COR-L47 (cell line): ENCODE results near the gene ADAMTS16.
"Not testable (repeated sequence)": the region's sequence is repeated elsewhere in the genome, so short reads cannot be mapped to it uniquely, and the experiment has no call there.

Experiments used
- DNase-seq: peaks from one replicate; lab custom pipeline; 2025; lab: John Stamatoyannopoulos, UW

The ADAMTS16 gene, protein sequence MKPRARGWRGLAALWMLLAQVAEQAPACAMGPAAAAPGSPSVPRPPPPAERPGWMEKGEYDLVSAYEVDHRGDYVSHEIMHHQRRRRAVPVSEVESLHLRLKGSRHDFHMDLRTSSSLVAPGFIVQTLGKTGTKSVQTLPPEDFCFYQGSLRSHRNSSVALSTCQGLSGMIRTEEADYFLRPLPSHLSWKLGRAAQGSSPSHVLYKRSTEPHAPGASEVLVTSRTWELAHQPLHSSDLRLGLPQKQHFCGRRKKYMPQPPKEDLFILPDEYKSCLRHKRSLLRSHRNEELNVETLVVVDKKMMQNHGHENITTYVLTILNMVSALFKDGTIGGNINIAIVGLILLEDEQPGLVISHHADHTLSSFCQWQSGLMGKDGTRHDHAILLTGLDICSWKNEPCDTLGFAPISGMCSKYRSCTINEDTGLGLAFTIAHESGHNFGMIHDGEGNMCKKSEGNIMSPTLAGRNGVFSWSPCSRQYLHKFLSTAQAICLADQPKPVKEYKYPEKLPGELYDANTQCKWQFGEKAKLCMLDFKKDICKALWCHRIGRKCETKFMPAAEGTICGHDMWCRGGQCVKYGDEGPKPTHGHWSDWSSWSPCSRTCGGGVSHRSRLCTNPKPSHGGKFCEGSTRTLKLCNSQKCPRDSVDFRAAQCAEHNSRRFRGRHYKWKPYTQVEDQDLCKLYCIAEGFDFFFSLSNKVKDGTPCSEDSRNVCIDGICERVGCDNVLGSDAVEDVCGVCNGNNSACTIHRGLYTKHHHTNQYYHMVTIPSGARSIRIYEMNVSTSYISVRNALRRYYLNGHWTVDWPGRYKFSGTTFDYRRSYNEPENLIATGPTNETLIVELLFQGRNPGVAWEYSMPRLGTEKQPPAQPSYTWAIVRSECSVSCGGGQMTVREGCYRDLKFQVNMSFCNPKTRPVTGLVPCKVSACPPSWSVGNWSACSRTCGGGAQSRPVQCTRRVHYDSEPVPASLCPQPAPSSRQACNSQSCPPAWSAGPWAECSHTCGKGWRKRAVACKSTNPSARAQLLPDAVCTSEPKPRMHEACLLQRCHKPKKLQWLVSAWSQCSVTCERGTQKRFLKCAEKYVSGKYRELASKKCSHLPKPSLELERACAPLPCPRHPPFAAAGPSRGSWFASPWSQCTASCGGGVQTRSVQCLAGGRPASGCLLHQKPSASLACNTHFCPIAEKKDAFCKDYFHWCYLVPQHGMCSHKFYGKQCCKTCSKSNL

DNA sequence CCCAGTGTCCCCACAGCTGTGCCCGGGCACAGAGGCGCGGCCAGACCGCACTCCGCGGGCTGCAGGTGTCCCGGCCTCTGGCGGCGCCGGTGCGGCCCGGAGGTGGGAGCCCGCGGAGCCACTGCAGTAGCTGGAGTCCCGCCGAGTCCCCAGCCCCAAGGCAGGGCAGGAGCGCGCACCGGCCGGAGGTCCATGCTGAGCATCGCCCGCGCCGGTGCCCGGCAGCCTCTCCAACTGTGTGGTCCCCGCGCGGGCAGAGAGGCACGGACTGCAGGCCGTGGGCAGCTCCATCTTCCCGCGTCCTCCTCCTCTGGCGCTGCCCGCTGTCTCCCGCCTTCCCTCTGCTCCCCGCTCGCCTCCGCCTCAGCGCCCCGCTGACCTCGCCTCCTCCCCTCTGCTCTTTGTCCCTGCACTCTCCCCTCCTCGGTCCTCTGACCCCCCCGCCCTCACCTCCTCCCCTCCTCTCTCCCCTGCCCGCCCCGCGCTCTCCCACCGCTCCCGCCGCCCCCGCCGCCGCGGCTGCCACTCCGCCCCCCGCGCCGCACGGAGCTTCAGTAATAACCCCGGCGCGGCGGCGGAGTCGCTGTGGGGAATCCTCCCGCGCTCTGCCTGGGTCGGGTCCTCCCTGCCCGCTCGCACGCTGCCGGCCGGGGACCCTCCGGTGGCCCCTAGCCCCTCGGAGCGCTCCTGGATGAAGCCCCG is at the start of gene ADAMTS16:
TSS of gene ADAMTS16 (plus strand) at position 554 of the 702 bp plus-strand sequence. CDS start at position 692, 138 bp downstream.
- no peak for DNase-seq

GRCh38 chr5:5092149-5092548 is 48.0 kb upstream of the ADAMTS16 start:
- no peak for DNase-seq

GRCh38 chr5:5100635-5101034 is 39.5 kb upstream of the ADAMTS16 start:
- DNase-seq = no peak

DNA sequence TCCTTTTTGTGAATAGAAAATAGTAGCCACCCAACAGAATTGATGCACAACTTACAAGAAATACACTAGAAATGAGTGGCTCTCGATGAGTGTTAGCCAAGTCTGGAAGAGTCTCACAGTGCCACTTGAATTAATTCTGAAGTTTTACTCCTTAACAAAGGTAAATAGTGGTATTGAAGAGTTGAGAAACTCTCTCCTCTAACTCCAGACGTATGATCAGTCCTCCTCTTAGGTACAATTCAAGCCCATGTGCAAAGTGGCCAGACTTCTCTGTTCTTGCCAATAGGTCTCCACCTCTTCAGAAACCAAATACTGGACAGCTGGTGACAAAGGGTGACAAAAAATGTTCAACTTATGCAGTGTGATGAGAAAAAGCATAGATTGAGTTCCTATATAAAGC is 38.5 kb upstream of the ADAMTS16 start:
- no peak for DNase-seq

DNA sequence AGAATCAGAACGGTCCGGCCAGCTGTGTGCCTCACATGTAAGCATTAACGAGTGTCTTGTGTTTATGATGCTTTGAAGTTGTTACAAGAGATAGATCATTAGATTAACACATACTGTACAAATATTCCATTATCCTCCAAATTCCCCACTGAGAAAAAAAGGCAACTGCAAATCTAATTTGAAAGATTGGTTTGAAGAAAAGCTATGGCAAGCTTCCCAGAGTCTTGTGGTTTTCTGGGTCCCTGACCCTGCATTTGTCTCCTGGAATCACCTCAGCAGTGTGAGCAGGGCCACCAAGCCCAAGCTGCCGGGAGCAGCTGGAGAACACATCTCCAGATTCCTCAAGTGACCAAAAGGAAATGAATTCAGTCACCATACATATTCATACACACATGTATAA is 36.9 kb upstream of the ADAMTS16 start:
- DNase-seq = no peak

DNA sequence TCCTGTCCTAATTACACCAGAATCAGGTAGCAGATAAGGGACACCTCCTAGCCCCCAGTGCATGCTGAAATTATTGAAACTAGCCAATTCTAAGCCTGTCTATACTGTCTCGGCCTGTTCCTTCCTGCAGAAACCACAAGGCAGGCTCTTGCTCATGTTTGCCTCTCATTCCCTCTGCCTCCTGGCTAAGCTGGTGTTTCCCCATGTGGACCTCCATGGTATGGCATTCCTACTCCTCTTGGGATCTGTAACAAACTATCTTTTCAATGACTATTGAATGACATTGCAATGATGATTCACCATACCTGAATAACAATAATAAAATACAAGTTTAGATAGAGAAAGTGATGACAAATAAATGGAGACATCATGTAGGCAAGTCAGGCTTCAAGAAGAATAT is 35.6 kb upstream of the ADAMTS16 start:
- DNase-seq = no peak

- no peak for DNase-seq
These were observed 34.6 kb upstream of the ADAMTS16 start for GRCh38 chr5:5105531-5105930.

DNA sequence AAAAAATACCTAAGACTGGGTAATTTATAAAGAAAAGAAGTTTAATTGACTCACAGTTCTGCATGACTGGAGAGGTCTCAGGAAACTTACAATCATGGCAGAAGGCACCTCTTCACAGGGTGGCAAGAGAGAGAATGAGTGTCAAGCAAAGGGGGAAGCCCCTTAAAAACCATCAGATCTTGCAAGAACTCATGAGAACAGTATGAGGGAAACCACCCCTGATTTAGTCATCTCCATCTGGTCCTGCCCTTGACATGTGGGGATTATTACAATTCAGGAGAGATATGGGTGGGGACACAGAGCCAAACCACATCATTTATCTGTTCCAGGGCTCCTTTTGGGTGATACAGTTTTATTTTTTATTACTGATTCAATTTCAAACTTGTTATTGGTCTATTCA is 23.2 kb upstream of the ADAMTS16 start:
- DNase-seq = no peak

DNA sequence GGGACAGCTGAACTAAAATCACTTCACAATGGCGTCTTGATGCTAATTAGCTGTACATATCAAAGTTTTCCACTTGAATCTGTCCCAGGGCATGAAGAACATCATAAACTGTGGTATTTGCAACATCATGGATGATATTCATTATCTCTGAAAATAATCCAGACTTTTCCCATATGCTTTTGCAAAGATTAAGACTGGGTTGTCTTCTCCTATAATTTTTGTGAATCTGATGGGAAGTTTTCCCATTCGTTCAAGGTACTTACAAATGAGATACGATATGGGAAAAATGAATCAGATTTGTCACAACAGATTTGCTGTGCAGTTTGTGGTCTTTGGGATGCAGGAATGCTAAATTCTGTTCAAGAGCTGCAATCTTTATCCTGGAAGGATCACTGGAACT is 17.4 kb upstream of the ADAMTS16 start:
- no peak for DNase-seq

DNA sequence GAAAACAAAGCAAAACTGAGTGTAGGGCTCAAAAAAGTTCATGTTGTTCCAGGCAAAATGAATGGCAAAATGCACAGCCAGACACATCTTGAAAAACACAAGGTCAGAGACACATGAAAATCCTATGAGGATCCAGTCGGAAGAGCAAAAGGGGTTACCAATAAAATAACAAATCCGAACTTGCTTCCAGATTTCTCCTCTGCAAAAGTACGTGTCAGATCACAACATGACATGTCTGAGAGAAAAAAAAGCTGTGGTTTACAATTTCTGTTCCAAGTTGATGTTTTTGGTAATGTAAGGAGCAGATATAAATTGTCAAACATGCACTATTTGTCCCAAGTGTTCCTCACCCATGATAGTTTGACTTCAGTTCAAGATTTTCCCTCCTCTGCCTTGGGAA is 15.9 kb upstream of the ADAMTS16 start:
- DNase-seq = no peak

DNA sequence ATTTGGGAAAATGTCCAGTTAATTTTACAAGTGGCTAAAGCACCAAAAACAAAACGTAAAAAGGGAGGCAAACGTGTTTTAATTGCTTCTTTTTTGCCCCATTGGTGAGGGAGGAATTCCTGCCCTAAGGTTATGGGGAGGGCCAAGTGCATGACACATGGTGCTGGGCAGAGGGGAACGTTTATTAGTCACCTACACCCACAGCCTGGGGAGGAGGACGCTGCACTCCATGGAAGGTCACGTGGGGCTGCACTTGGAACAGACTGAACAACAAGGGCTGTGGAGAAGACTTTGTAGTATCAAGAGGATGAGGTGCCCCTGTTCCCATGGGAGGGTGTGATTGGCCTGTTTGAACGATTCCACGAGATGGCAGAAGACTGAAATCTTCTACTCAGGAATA is 13.7 kb upstream of the ADAMTS16 start:
- no peak for DNase-seq

DNA sequence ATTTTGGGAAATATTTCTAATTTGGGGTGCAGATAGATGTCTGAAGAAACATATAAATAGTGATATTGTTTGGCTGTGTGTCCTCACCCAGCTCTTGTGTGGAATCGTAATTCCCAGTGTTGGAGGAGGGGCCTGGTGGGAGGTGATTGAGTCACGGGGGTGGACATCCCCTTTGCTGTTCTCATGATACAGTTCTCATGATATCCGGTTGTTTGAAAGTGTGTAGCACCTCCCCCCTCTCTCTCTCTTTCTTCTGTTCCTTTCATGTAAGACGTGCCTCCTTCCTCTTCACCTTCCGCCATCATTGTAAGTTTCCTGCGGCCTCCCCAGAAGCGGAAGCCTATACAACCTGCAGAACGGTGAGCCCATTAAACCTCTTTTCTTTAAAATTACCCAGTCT is 11.4 kb upstream of the ADAMTS16 start:
- DNase-seq = no peak

- no peak for DNase-seq
These were observed 7.9 kb upstream of the ADAMTS16 start for GRCh38 chr5:5132234-5132633.

GRCh38 chr5:5132693-5133295 is 7.3 kb upstream of the ADAMTS16 start:
- DNase-seq = no peak

GRCh38 chr5:5134107-5134506 is 6.0 kb upstream of the ADAMTS16 start:
- no peak for DNase-seq

DNA sequence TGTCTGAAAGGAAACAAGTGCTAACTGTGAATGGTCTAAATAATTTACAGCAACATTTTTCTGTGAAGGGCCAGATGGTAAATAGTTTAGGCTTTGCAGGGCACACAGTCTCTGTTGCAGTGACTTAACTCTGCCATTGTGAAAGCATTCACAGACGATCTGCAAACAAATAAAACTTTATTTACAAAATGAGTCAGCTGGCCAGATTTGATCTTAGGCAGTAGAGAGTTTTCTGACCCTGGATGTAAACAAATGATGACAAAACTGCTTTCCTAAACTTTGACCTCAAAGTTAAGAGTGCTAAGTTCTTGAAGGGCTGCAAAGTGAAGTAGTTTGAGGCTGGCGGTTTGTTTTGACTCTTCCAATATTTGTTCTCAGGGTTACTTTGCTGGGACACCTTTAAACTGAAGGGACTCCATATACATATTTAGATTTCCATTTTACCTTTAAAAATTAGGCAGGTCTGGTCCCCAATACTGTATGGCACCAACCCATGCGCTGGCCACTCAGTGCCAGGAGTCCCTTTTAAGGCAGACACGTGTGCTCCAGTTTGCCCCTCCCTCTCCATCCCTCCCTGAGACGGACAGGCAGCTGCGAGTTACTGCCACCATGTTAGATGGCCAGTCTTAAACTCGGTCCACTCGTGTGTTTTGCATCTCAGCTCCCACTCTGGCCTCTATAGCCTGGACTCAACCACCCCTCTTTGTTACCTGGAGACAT is 4.0 kb upstream of the ADAMTS16 start:
- DNase-seq = no peak

GRCh38 chr5:5137851-5138250 is 2.3 kb upstream of the ADAMTS16 start:
- DNase-seq = not testable (repeated sequence)

DNA sequence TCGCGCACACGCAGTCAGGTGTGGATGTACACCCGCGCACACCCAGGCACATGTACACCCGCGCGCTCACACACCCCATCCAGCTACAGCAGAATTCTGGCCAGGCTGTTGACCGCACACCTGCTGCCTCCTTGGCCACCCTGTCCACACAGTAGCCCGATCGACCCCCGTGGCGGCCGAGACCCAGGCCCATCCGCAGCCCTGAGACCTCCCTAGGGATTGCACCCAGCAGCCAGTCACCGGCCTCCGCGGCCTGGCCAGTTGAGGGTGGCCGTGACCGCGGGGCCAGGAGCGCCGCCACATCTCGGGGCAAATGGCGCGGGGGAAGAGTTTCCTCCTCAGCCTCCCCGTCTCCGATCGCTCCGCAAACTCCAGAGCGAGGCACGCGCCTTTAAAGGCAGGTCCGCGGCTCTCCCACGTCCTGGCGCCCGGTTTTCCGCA is 774 bp upstream of the ADAMTS16 start:
- no peak for DNase-seq

DNA sequence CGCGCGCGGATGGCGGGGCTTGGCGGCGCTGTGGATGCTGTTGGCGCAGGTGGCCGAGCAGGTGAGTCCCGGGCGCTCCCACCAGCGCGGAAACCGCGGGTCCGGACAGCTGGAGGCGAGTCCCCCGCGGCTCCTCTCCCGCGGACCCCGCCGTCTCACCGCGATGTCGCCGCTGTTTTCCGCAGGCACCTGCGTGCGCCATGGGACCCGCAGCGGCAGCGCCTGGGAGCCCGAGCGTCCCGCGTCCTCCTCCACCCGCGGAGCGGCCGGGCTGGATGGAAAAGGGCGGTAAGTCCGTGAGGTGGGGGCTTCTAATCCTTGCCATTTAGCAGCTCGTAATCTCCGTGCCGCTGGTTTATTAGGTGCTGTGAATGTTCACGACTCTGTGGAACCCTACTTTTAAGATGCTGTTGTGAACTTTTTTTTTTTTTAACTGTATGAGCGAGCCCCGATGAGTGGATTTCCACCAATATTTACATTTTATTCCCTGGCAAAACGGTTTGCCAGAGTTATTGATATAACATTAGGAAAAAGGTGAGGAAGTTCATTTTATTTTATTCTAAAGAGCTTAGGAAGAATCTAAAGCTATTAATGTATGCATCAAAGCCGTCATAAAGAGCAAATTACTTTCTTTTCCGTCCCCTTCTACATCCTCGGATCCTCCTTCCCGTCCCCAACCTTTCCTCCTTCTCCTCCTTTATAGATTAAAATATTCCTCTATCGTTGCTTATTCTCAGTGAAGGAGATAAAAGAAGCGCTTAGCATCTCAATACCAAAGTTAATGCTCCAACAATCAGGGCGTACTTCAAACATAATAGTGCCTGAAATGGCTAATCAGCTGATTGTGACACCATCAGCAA is 579 bp downstream of the ADAMTS16 start:
- DNase-seq = no peak

DNA sequence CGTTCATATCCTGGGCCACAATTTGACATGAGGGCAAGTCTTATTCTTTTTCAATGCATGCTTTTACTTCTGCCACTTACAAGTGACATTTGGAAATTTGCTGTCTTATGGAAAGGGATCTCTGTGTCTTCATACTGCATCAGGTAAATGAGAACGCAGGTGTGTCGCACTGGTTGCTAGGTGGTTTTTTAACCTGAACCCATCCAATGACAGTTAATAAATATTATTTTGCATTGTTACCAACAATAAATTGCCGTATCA is 1.1 kb downstream of the ADAMTS16 start:
- no peak for DNase-seq
